Activated naive CD4-positive, alpha-beta T cell (primary cell): ENCODE measurements around the gene CREB3L2.
"Not testable (repeated sequence)": the region's sequence is repeated elsewhere in the genome, so short reads cannot be mapped to it uniquely, and the experiment has no call there.

Experiments
- DNase-seq, 4 experiments: peaks; one replicate each; lab custom pipeline; 2025; lab: John Stamatoyannopoulos, UW

CREB3L2 gene

DNA sequence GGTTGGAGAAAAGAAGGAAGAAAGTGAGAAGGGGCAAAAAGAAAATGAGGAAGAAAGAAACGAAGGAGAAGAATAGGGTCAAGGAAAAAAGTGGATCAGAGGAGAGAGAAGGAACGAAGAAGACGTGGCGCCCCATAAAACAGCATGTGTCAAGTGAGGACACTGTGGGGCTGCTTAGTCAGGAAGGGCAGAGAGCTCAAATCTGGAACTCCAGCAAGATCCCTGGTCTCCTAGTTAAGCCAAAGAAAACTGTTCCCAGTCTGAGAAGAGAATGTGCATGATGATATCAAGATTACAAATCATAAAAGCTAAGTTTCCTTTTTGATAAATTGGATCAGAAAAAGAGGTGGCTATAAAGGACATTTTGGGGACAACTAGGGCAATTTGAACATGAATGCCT lies 33.0 kb downstream of the CREB3L2 start:
- DNase-seq: no peak

DNA sequence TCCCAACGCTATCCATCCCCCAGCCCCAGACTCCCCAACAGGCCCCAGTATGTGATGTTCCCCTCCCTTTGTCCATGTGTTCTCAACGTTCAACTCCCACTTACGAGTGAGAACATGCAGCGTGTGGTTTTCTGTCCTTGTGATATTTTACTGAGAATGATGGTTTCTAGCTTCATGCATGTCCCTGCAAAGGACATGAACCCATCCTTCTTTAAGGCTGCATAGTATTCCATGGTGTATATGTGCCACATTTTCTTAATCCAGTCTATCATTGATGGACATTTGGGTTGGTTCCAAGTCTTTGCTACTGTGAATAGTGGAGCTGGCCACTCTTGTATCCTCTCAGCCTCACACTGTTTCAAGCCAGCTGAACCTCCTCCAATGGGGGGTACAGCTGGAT lies 33.5 kb downstream of the CREB3L2 start:
- DNase-seq: not testable (repeated sequence)

DNA sequence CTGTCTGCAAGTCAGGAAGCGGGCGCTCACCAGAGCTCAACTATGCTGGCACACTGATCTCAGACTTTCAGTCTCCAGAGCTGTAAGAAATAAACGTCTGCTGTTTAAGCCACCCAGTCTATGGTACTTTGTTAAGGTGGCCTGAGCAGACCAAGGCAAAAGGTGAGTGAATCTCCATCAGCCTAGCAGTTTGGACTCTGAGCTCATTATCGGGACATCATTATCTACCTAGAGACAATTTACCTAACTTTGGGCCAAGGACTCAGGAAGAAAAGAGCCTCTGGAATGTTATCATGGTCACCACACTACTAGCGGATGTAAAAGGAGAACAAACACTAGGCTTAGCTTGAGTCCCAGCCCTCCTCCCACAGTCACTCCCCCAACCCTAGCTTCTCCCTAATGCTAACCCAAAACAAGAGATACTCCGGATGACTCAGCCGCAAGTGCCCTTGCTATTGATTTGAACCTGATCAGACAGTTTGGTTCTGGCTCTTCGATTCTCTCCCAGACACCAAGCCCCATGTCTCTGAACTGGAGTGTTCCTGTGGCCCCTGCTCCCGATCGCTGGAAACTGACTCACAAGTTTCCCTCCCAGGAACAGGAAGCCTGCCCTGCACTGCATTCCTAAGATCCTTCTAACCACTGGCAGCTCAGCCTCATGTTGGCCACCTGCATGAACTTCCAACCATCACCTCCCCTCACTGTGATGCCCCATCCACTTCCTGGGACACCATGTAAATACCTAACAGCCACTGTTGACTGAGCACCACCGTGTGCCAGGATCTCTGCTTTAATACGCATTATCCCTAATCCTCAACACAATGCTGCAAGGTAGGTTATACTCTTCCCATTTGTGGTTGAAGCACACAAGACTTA lies 34.5 kb downstream of the CREB3L2 start:
- no peak for DNase-seq

DNA sequence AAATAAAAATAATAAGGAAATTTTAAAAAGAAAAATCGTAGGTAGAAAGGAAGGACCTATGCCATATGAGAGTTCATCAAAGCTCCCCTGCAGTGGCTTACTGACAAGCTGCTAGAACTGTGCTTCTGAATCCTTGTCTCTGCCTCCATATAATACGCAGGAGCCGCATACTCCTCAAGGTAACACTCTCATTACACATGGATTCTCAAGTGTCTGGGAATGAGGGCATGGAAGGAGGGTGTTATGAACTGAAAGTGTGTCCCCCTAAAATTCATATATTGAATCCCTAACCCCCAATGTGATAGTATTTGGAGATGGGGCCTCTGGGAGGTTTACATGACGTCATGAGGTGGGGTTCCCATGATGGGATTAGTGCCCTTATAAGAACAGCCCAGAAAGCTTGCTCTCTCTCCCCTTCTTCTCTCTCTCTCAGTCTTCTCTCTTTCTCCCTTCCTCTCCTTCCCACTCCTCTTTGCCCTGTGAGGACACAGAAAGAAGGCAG lies 35.2 kb downstream of the CREB3L2 start:
- DNase-seq: no peak

DNA sequence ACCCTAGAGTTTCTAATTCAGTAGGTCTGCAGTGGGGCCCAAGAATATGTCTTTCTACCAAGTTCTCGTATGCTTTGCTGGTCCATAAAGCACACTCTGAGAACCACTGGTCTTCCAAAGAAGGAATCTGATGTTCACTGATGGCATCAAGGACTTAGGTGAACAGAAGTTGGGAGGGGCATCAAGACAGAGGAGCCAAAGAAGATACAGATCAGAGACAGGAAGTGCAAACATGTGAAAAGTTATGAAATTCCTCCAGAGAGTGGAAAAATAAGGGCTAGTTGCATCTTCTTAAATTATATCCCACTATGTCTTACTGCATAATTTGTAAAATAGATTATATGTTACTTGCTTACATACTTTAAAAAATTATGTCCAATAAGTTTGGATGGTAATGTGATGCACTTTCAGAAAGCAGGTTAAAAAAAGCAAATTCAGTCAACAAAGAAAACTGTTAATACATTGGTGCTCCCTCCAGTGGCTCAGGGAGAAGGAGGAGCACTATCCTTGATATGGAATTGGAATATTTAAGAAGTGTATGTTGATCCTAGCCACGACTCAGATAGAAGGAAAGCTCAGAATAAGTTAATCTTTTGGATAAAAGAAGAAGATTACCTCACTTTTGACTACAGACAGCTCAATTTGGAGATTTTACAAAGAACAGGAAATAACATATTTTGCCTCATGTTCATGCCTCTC lies 35.8 kb downstream of the CREB3L2 start:
- no peak for DNase-seq

DNA sequence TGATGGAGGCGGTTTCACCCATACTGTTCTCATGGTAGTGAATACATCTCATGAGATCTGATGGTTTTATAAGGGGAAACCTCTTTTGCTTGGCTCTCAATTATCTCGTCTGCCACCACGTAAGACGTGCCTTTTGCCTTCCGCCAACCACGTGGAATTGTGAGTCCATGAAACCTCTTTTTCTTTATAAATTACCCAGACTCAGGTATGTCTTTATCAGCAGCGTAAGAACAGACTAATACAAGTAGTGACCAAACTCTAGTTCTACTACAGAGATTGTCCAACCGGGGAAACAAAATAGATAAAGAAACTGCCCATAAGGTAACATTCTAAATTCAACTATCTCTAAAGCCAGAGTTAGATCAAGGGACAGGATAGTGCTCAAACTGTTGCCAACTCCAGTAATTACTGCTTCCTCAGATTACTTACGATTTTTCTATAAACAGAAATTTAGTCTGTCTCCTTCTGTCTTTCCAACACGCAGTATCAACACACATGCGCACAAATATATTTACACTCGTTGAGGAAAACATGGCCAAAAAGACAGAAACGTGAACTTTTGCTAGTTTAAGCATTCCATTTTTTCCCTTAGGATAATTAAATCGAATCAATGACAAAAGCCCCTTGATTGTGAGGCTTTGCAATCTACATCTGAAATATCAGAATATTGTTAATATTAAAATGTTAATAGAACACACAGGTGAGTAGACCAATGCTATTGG lies 36.9 kb downstream of the CREB3L2 start:
- no peak for DNase-seq

DNA sequence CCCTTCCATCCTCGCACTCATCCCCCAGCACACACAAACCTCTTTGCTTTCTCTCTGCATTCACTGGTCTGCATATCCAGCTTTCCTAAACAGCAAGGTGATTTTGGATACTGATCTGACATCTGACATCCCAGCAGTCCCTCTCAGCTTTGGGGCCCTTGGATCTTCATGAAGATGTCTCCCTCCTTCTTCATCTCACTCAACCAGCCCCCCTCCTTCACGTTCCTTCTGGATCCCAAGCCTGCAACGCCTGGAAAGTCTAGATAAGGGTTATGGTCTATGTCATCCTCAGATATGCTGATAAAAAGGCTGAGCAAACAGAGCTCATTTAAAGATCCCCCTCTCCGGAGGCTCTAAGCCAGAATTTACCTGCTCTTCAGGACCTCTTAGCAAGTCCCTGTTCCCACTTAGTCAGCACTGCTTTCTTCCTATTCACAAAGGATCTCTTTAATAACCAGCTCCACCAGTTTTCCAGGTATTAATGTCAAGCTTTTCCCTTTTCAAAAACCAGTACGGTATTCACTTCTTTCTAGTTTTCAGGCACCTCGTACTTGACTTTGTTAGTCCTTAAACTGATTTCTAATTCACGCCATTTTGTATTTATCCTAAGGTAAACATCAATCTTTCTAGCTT lies 38.9 kb downstream of the CREB3L2 start:
- DNase-seq: no peak

DNA sequence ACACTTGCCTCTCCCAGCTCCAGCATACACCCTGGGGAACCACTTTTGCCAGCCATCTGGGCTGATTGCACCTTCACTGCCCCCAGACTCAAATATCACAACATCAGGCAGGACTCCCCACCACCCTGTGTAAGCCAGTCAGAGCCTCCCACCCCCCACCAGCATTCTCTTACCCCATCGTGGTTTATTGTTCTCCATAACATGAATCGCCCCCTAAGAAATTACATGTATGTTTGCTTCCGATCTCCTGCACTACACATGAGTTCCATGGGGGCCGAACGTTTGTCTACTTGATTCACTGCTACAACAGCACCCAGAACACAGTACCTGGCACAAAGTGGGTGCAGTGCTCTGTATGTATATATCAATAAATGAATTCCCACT lies 39.4 kb downstream of the CREB3L2 start:
- DNase-seq: no peak

DNA sequence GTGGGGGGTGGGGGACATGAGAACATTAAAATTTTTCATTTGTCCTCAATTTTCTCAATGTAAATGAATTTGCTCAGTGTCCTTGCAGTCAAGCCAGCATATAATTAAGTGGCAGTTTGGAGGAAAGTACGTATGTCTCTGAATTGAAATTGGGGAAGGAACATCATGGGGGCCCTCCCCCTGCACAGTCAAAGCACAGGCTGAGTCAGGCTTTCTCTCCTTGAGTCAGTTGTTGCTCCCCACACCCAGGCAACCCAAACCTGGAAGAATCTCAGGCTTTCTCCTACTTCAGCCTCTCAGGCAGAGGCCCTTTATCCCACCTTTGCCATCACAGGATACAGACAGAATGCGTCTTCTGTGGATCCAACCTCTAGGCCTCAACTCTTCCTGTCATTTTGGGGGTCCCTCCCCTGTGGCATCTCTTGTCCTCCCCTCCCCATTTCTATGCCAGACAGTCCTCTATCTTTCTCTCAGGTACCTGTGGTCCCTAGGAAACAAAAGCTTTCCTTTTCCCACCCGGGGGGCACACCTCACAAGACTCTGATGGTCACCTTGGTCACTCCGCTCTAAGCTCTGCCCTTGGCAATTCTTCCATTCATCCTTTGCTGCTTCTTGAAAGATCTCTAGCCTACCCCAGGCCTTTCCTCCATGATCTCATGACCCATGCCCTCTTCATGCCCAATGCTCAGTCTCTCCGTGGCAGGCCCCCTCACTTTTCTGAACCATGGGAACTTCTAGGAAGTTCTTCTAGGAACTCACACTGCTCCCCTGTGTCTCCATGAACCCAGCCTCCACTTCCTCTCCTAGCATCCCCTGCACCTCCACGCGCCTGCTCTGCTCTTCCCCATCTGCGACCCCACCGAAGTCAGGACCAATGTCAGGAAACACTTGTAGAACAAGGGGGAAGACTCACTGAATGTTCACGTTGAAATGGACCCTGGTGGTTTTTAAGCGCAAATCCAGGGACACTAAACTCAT lies 40.4 kb downstream of the CREB3L2 start:
- DNase-seq: no peak

DNA sequence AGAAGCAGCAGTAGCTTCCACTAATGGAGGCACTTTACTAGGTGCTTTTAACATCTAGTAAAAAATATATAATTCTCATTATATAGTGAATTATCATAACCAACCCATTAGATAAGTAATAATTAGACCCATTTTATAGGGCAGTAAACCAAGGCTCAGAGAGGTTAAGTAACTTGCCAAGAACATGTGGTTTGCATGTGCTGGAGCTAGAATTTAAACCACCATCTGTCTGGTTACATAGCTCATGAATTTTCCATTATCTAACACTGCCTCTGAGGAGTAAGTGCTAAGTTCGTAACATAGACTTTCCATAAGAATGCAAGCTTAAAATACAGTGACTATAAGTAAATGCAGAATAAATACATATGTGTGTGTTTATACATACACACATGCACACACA lies 41.9 kb downstream of the CREB3L2 start:
- no peak for DNase-seq

DNA sequence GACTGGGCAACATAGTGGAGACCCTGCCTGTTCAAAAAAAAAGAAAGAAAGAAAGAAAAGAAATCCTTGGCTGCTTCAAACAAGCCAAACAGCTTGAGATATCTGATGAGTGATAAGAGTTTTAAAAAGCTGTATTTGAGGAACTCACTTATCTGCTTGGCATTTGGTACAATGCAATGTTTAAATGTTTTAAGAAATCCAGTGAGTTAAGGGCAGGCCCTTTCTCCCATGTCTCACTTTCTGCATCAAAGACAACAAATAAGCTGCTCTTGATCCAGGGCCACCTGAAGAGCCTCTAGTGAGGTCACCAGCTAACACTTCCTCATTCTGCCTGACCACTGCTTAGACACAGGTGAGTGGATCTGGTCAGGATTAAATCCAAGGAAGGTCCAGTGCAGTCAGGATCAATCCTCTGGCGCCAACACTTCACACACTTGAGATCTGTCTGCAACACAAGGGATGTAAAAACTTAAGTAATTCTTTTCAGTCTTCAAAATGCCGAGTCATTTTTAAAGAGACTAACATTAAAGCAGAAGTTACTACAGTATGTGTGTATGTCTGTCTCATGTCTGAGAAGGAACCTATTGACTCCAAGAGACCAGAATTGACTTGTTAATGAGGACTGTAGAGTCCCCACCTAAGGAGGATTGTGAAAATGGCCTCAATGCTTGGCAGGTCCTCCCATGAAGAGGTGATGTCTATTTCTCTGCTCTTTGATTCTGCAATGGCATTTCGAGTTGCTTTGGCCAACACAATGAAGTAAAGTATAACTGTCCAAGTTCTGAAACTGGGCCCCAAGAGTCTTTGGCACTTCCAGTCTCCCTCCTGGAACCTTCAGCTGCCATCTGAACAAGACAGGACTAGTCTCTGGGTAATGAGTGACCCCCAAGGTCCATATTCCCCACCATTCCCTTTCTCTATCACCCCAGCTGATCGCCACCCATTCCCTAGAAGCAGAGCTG lies 43.1 kb downstream of the CREB3L2 start:
- no peak for DNase-seq

DNA sequence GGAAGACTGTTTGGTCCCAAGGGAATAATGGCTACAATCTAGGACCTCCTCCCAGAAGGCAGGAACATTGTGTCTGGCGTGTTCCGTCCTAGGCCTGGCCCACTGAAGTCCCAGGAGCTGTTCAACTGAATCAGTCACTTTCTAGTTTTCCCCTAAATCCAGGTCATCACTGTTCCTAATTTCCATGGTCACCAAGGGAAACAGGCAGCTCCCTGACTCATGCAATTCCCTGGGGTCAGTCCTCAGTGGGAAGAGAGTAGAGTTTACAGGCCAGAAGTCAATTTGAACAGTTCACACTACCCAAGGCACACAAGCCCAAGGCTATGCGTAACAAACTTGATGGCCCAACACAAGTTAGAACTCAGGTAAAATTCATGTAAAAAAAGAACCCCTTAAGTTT lies 44.0 kb downstream of the CREB3L2 start:
- DNase-seq: no peak

DNA sequence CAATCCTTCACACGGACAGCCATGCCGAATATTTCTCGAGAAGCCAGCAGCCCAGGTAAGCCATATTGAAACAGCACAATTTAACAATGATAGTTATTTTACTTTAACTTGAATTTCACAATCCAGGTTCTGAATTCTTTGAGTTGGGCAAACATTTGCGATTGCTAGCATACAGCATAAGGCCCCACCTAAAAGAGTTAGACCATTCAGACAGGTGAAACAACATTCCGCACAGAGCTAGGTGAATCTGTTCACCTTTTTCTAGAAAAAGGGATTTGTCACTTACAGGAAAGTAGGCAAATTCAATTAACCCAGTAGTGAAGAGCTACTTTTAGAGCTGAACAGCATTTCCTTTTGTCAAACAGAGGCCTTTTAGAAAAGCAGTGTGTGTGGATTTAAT lies 45.3 kb downstream of the CREB3L2 start:
- no peak for DNase-seq

DNA sequence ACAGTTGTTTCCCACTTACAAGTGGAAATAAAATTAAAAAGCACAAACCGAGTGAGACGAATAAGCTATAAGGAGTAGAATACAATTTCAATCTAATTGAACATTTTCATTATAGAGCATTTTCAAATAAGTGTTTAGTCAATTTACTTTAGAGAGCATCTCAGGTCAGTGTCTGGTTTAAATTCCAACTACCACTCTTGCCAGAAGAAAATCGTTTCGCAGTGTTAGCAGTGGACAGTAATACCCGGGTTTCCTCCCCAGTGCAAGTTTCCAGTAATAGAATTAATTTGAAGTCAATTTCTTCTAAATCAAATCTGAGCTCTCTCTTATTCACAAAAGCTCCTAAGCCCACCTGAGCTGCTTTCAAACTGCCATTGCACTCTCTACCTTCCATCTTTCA lies 45.7 kb downstream of the CREB3L2 start:
- no peak for DNase-seq

DNA sequence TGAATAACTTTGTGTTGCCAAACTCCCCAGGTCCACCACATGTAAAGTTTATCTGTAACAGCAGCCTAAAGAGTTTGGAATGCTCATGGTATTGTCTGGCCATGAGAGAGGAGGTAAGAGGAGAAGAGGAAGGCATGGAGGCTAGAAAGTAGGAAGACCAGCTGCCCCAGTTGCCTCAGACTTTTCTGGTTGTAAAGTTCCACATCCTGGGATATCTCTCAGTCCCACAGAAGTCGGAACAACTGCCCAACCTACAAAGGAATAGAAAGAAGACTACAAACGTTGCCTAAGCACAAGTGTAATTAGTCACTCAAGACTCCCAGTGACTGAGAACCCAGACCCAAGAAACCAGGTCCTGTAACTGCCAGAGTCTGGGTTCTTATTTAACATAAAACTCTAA lies 47.3 kb downstream of the CREB3L2 start:
- DNase-seq: no peak

DNA sequence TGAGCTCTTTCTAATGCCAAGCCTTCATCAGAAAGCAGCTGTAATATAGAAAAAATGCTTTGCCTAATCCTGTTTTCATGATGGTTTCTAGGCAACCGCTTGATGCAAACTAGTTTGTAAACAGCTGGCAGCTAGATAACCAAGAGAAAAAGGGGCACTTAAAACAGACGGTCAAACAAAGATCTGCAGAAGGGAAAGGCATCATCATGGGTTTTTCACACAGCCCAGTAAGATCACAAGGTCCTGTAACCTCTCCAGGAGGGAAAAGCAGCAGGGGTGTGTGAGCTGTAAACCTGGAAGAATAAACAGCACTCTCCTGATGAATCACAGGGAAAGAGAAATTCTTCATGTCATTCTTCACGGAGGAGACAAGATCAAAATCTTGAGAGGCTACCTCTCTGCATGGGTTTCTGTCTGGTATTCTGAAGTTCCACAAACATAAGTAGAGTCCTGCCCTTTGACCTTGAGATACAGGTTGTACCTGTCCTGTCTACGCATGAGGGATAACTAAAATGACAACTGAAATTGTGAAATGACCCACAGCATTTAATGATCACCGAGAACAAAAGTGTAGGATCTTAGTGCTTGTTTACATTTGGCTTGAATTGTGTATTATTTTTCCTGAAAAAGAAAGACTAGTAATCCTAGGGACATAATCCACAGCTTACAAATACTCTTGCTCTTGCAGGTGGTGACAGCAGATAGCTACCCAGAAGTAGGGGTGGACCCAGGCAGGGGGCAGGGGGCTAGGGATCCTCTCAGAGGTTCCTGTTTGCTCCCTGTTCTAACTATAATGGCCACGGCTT lies 48.0 kb downstream of the CREB3L2 start:
- no peak for DNase-seq

DNA sequence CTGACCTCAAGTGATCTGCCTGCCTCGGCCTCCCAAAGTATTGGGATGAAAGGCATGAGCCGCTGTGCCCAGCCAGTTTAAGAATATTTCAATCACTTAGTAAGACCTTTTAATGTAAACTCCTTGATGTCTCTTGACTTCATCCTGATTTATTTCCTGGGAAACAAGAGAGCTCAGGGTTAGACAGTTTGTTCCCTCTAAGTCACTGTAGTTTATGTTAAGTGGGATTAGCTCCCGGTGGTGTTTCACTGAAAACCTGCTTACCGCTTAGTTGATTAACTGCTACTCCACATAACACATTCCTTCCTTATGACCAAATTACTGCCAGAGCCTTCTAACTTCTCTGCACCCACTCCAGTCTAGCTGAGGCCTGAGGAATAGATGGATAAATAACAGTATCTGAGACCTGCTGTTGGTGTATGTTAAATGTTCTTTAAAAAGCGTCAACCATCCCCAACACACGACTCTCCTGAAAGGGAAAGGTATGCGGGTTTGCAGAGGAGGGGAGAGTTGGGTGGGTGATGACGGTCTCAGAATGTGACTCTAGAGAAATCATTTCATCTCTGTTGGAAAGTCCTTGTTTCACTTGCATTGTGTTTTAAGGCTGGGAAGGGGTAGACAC lies 48.7 kb downstream of the CREB3L2 start:
- DNase-seq: no peak

DNA sequence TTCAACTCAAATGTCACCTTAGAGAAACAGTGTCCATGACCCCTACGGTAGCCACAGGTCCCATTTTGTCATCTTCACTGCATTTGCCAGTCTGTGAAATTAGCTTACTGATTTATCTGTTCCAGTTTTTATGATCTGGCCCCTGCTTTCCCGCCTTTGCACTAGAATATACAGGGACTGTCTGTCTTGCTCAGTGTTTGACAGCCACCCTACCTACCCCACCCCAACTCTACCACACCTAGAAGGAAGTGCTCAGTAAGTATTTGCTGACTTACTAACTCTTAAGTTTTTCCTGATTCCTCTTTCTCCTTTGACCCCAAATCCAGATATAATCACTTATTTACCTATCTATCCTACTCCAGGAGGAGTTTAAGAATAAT lies 49.5 kb downstream of the CREB3L2 start:
- DNase-seq: no peak
